Measurements from ENCODE around the gene LDLRAD4.

Gene LDLRAD4

GRCh38 chr18:13279181-13280069, 60.9 kb downstream of the LDLRAD4 start:
- in situ Hi-C loops (cut with MboI; ENCODE audit: low sequenced_read_pairs) = no loop called here

GRCh38 chr18:13280070-13280795, 61.7 kb downstream of the LDLRAD4 start:
- in situ Hi-C loops (cut with MboI; ENCODE audit: low sequenced_read_pairs) = no loop called here

DNA sequence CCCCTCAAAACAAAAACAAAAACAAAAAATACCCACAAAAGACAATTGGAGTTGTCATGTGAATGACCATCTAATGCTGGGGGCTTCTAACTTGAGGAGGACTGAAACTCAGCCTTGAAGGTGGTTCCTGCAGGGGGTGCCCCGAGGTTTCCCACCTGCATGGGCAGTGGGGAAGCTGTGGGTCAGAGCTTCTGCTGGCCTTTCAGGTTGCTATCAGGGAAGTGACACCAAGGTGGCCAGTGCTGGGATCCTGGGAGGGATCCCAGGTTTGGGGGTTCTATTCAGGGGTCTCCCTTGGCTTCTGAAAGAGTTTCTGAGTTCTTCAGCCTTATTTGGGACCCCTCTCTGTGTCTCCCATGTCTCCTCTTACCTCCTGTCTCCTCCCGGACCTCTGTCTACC, 62.8 kb downstream of the LDLRAD4 start:
- in situ Hi-C loops (cut with MboI; ENCODE audit: low sequenced_read_pairs) = no loop called here

DNA sequence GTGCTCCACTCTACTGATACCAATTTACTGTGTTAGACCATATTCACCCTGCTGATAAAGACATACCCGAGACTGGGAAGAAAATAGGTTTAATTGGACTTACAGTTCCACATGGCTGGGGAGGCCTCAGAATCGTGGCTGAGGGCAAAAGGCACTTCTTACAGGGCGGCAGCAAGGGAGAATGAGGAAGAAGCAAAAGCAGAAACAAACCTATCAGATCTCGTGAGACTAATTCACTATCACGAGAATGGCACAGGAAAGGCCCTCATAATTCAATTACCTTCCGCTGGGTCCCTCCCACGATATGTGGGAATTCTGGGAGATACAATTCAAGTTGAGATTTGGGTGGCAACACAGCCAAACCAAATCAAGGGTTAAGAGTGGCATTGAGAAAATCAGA, 65.2 kb downstream of the LDLRAD4 start:
- in situ Hi-C loops (cut with MboI; ENCODE audit: low sequenced_read_pairs) = no loop called here

- in situ Hi-C loops (cut with MboI; ENCODE audit: low sequenced_read_pairs) = no loop called here
Observed at GRCh38 chr18:13284330-13285027, 65.9 kb downstream of the LDLRAD4 start.

DNA sequence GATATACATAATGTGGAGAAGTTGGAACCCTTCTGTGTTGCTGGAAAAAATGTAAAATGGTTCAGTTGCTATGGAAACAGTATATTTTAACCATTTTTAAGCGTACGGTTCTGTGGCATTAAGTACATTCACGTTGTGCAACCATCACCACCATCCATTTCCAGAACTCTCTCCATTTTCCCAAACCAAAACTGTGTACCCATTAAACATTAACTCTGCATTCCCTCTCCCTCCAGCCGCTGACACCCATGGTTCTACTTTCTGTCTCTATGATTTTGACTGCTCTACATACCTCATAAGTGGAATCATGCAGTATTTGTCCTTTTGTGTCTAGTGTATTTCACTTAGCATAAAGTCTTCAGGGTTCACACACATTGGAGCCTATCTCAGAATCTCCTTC, 67.3 kb downstream of the LDLRAD4 start:
- in situ Hi-C loops (cut with MboI; ENCODE audit: low sequenced_read_pairs) = no loop called here

DNA sequence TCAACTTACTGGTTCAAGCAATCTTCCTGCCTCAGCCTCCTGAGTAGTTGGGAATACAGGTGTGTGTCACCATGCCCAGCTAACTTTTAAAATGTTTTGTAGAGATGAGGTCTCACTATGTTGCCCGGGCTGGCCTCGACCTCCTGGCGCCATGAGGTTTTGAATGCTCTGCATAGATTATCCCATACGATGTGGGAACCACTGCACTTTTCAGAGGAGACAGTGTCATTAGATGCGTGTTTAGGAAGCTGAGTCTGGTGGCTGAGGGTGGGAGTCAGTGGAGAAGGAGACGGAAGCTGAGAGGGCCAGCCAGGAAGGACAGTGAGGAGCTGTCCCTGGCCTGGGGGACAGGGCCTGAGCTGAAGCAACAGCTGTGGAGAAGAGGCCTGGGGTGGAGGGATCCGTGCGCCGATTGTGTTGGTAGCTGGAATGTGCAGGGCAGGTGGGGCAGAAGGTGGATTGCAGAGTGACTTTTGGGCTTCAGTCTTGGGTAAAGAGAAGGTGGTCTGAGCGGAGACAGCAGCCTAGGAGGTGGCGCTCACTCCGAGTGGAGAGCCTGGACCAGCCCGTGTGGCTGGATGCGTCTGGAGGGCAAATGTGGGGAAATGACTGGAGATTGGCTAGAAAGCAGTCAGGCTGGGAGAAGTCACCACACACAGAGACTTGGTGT, 68.0 kb downstream of the LDLRAD4 start:
- in situ Hi-C loops (cut with MboI; ENCODE audit: low sequenced_read_pairs) = no loop called here

DNA sequence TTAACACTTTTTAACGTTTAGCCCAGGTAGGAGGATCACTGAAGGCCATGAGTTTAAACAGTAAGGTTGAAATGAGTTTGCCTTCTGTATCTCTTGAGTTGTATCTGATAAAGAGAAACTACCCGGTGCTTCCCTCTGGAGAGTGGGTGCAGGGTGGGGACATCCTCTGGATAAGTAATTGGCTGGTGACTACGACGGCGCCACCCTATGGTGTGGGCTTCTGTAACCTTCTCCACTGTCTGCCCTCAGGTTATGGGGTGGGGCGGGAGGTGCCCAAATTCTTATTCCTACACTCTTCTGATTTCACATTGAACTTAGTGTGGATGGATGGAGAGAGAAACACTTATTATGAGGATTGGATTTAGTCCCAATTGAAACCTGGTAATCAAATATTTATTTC, 68.8 kb downstream of the LDLRAD4 start:
- in situ Hi-C loops (cut with MboI; ENCODE audit: low sequenced_read_pairs) = no loop called here

DNA sequence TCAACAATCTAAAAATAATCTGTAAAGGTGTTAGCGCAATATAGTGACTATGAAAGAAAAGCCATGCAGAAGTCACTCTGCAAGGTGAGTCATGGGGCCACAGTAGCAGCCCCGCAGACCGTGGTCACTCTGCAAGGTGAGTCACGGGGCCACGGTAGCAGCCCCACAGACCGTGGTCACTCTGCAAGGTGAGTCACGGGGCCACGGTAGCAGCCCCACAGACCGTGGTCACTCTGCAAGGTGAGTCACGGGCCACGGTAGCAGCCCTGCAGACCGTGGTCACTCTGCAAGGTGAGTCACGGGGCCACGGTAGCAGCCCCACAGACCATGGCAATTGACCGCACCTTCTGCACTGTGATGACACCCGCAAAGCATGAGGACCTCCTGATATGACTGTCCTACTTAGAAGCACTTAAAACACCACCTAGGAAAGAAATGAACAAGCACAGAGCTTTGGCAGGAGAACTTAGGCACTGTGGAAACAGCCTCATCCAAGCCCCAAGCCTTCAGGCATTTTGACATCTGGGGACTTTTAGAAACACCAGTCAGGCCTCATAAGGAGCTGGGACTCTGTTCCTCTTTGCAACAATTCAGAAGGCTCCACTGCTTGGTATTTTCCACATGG, 70.1 kb downstream of the LDLRAD4 start:
- in situ Hi-C loops (cut with MboI; ENCODE audit: low sequenced_read_pairs) = no loop called here

DNA sequence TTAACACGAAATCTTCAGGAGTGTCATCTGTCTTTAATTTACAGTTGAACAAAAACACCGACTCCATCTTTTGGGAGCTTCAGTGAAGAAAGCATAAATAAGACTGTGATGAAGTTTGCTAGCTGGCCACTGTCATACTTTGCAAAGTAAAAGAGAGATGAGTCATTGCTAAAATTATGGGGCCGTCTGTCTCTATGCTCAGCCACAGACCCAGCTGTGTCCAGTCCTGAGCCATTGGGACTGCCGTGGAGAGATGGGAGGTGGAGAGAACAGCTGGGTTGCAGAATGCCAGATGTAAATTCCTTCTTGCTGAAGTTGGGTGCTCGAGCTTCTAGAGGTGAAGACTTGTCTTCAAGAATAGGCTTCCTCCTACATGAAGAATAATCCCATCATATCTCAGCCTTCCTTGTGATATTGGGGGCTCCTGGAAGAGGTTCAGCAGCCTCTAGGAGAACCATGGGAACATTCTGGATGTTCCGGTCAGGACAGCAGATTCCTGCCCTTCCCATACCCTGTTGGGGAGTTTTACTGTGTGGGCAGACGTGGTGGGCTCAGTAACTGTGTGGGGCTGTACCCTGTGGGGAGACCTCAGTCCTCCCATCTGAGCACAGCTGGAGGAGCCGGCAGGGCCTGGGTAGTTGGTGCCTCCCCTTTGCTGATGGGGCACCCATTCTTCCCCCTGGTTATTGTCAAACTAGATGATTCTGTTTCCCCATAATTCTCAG, 71.1 kb downstream of the LDLRAD4 start:
- in situ Hi-C loops (cut with MboI; ENCODE audit: low sequenced_read_pairs) = no loop called here

DNA sequence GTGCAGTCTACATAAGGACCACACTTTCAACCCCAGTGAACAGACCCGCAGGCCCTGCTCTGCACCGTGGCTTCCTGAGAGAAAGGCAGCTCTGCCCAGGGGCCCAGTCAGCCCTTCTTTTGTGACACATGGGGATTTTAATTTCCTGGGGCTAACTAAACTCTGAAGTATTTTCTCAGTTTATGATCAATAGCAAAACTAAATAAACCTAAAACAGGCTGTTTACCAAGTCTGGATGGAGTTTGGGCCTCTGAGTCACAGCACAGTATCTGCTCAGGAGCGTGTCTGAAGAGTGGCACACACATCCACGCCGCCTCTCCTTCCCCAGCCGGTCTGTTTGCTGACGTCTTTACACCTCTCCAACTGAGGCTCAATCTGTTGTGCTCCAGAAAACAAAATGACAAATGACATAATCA, 72.3 kb downstream of the LDLRAD4 start:
- in situ Hi-C loops (cut with MboI; ENCODE audit: low sequenced_read_pairs) = no loop called here

GRCh38 chr18:13291299-13291698, 72.7 kb downstream of the LDLRAD4 start:
- in situ Hi-C loops (cut with MboI; ENCODE audit: low sequenced_read_pairs) = no loop called here

DNA sequence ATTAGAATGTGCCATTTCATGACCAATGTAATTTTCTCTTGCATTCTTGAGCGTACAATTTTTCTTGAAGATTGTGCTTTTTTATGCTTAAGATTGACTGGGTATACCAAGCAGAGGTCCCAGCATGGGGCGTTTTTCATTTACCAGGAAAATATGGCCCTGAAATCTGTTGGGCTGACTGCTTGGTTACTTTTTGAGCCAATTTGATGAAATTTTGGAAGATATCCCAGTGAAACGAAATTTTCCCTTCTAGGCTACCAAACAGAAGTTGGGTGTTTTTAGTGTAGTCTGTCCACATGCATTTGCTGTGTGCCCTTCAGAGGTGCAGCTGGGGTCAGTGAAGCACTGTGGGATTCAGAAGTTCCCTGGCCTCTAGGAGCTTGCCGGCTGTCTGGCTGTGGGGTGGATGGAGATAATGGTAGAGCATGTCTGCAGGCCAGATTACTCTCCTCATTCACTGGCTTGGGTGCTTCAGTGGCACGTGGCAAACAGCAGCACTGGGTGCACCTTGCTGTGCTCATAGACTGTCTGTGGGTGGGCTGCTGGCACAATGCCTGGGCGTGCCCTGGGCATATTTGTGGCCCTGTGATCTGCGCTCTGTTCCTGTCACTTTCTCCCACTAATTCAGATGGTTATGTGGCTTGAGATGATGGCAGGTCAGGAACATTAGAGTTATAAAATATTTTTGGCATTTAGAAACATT, 73.3 kb downstream of the LDLRAD4 start:
- in situ Hi-C loops (cut with MboI; ENCODE audit: low sequenced_read_pairs) = no loop called here

DNA sequence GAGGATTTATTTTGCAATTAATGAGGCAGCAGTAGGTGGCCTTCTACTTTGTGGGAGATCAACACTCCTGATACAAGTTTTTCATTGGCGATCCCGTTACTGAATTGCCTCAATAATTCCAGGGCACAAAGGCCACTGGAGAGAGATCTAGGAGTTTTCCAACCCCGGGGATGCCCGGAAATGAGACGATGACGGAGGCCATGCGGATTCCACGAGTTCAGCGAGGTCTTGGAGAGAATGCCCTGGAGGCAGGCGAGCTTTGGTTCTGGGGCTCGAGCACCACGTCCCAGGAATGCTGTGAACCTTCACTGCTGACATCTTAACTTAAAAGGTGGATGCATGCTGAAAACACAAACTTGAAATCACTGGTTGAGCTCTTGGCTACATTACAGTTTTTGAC, 74.2 kb downstream of the LDLRAD4 start:
- in situ Hi-C loops (cut with MboI; ENCODE audit: low sequenced_read_pairs) = no loop called here

- in situ Hi-C loops (cut with MboI; ENCODE audit: low sequenced_read_pairs) = no loop called here
Observed at GRCh38 chr18:13294309-13294708, 75.7 kb downstream of the LDLRAD4 start.

DNA sequence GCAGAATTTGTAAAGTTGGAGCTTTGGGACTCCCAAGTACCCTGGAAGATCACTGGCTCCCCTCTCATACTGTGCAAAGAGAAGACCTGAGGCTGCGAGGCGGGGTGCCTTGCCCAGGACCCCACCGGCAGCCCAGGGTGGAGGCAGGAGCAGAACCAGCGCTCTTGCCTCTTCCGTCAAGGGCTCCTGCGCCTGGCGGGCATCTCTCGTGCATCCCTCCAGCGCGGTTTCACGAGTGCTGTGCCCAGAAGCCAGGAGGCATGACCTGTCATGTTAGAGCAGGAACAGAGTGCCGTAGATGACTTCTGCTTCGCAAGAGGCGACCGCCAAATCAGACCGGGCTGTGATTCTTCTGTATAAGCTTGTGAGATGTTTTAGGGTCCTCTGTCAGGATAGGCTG, 77.3 kb downstream of the LDLRAD4 start:
- in situ Hi-C loops (cut with MboI; ENCODE audit: low sequenced_read_pairs) = no loop called here

GRCh38 chr18:13296867-13297574, 78.5 kb downstream of the LDLRAD4 start:
- in situ Hi-C loops (cut with MboI; ENCODE audit: low sequenced_read_pairs) = no loop called here

DNA sequence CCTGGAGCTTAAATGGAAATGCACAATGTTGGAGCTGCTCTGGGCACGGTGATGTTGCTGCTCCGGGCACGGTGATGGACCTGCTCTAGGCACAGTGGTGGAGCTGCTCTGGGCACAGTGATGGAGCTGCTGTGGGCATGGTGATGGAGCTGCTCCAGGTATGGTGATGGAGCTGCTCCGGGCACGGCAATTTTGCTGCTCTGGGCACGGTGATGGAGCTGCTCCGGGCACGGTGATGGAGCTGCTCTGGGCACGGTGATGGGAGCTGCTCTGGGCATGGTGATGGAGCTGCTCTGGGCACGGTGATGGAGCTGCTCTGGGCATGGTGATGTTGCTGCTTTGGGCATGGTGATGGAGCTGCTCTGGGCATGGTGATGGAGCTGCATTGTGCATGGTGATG, 79.7 kb downstream of the LDLRAD4 start:
- in situ Hi-C loops (cut with MboI; ENCODE audit: low sequenced_read_pairs) = no loop called here

DNA sequence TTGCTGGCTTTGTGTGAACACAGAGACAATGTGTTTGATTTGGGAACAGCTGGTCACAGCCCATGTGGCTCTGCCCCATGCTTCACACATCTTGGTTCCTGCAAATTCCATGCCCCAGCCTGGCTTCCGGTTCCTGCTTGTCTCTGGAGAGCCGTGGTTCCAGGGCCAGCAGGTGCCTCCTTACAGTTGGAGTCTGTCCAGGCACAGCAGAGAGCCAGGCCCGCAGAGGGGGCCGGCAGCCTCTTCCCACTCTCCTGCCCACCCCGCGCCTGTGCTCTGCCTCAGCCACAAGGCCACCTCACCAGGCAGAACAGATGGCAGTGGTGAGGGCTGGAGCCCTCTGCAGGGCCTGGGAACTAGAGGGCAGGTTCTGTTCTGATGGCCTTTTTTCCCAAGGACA, 81.5 kb downstream of the LDLRAD4 start:
- in situ Hi-C loops (cut with MboI; ENCODE audit: low sequenced_read_pairs) = no loop called here

All from HL-60/S4 (cell line).